ENCODE results near the gene LOXHD1. TPM values are rescaled to one million over a fixed set of nuclear protein-coding genes. Genes with fewer than 3 reads are reported as not detected.

LOXHD1 gene
- total RNA-seq, 4 donors from 2014 or later = 0.41 TPM; not detected in 3

- ATAC-seq = no peak
- TF ChIP-seq CTCF (IDR thresholded peaks at IDR 0.05 in 4 of 5, conservative IDR thresholded peaks at IDR 0.05 in 1 of 5) (no peak), POLR2A (IDR thresholded peaks at IDR 0.05) (no peak)
- H3K27me3 ChIP-seq = no peaks in the 10 kb centered on the region
- in situ Hi-C loops (cut with MboI; ENCODE audit: low sequenced_read_pairs in 4 of 4) = no loop called here
- no peak overlapping the region for H3K27ac ChIP-seq
- H3K9me3 ChIP-seq = no peaks in the 10 kb centered on the region
- DNase-seq = no peak
- H3K36me3 ChIP-seq = no peaks in the 10 kb centered on the region
- intact Hi-C loops (cut with DNase I; ENCODE audit: low total_unique reads) = no loop called here
- no peaks in the 10 kb centered on the region for H3K4me1 ChIP-seq
- no peak overlapping the region for H3K4me3 ChIP-seq
These were observed 197.1 kb downstream of the LOXHD1 start for GRCh38 chr18:46459789-46460455.

GRCh38 chr18:46458472-46458871 is 198.5 kb downstream of the LOXHD1 start:
- Histone ChIP-seq H3K4me1 (no peaks in the 10 kb centered on the region), H3K36me3 (no peaks in the 10 kb centered on the region), H3K9me3 (no peaks in the 10 kb centered on the region), H3K27ac (no peak overlapping the region), H3K4me3 (no peak overlapping the region), H3K27me3 (no peaks in the 10 kb centered on the region)
- ATAC-seq (no peak), DNase-seq (no peak)
- TF ChIP-seq POLR2A (IDR thresholded peaks at IDR 0.05) (no peak), CTCF (IDR thresholded peaks at IDR 0.05 in 4 of 5, conservative IDR thresholded peaks at IDR 0.05 in 1 of 5) (no peak)
- in situ Hi-C loops (cut with MboI; ENCODE audit: low sequenced_read_pairs in 4 of 4) (no loop called here), intact Hi-C loops (cut with DNase I; ENCODE audit: low total_unique reads) (no loop called here)

- no peaks in the 10 kb centered on the region for H3K4me1 ChIP-seq
- intact Hi-C loops (cut with DNase I; ENCODE audit: low total_unique reads) = no loop called here
- H3K27ac ChIP-seq = no peak overlapping the region
- no peaks in the 10 kb centered on the region for H3K27me3 ChIP-seq
- no peak overlapping the region for H3K4me3 ChIP-seq
- TF ChIP-seq CTCF (IDR thresholded peaks at IDR 0.05 in 4 of 5, conservative IDR thresholded peaks at IDR 0.05 in 1 of 5) (no peak), POLR2A (IDR thresholded peaks at IDR 0.05) (no peak)
- H3K9me3 ChIP-seq = no peaks in the 10 kb centered on the region
- DNase-seq (no peak), ATAC-seq (no peak)
- H3K36me3 ChIP-seq = no peaks in the 10 kb centered on the region
- in situ Hi-C loops (cut with MboI; ENCODE audit: low sequenced_read_pairs in 4 of 4) = no loop called here
These were observed 200.3 kb downstream of the LOXHD1 start for GRCh38 chr18:46456691-46457090.

GRCh38 chr18:46452820-46453219 is 204.2 kb downstream of the LOXHD1 start:
- TF ChIP-seq POLR2A (IDR thresholded peaks at IDR 0.05) (no peak), CTCF (IDR thresholded peaks at IDR 0.05 in 4 of 5, conservative IDR thresholded peaks at IDR 0.05 in 1 of 5) (no peak)
- Histone ChIP-seq H3K27me3 (no peaks in the 10 kb centered on the region), H3K27ac (no peak overlapping the region), H3K4me1 (no peaks in the 10 kb centered on the region), H3K9me3 (no peaks in the 10 kb centered on the region), H3K4me3 (no peak overlapping the region), H3K36me3 (no peaks in the 10 kb centered on the region)
- ATAC-seq (no peak), DNase-seq (no peak)
- in situ Hi-C loops (cut with MboI; ENCODE audit: low sequenced_read_pairs in 4 of 4) (no loop called here), intact Hi-C loops (cut with DNase I; ENCODE audit: low total_unique reads) (no loop called here)

GRCh38 chr18:46449499-46449898 is 207.5 kb downstream of the LOXHD1 start:
- no peaks in the 10 kb centered on the region for H3K36me3 ChIP-seq
- in situ Hi-C loops (cut with MboI; ENCODE audit: low sequenced_read_pairs in 4 of 4) = no loop called here
- intact Hi-C loops (cut with DNase I; ENCODE audit: low total_unique reads) = no loop called here
- ATAC-seq = no peak
- no peak for DNase-seq
- no peaks in the 10 kb centered on the region for H3K4me1 ChIP-seq
- no peak overlapping the region for H3K4me3 ChIP-seq
- H3K27me3 ChIP-seq = no peaks in the 10 kb centered on the region
- no peaks in the 10 kb centered on the region for H3K9me3 ChIP-seq
- no peak overlapping the region for H3K27ac ChIP-seq
- TF ChIP-seq CTCF (IDR thresholded peaks at IDR 0.05 in 4 of 5, conservative IDR thresholded peaks at IDR 0.05 in 1 of 5) (no peak), POLR2A (IDR thresholded peaks at IDR 0.05) (no peak)

Measured in gastrocnemius medialis (tissue), 4 donors.